Measurements from ENCODE around the gene ERI3. TPM values are rescaled to one million over a fixed set of nuclear protein-coding genes. Genes with fewer than 3 reads are reported as not detected.
"Not testable (repeated sequence)": the region's sequence is repeated elsewhere in the genome, so short reads cannot be mapped to it uniquely, and the experiment has no call there.

The ERI3 gene
- total and polyA plus RNA-seq, 5 donors from 2014 or later, result 27.6 to 39.8 (median 34.6) TPM

- peaks cover 9% of the 10 kb centered on the region for H3K27me3 Mint-ChIP-seq
- Histone ChIP-seq H3K4me3 (ENCODE audit: low read depth, low read length) (peak within 1 kb of the TSS; percentile 95), H3K36me3 (ENCODE audit: control insufficient read depth, insufficient read depth, low read length) (peaks cover 21% of the 10 kb centered on the region), H3K27ac (ENCODE audit: insufficient read depth, low read length, poor library complexity, severe bottlenecking) (peak within 1 kb of the TSS; percentile 75), H3K4me1 (ENCODE audit: control insufficient read depth, insufficient read depth, low read length, poor library complexity, severe bottlenecking) (peaks cover 21% of the 10 kb centered on the region), H3K27me3 (ENCODE audit: control insufficient read depth, insufficient read depth, low read length) (no peaks in the 10 kb centered on the region), H3K9me3 (ENCODE audit: control insufficient read depth in 2 of 2, low read length in 2 of 2) (no peaks in the 10 kb centered on the region)
- peak within 1 kb of the TSS; percentile 91 to 98 (median 96) for H3K4me3 Mint-ChIP-seq
- H3K36me3 Mint-ChIP-seq, result peaks cover 16% of the 10 kb centered on the region
- H3K4me1 Mint-ChIP-seq, result peaks cover 16 to 45% (median 36%) of the 10 kb centered on the region in 4 donors
- peaks cover 0 to 4% (median 0%) of the 10 kb centered on the region in 7 donors for H3K9me3 Mint-ChIP-seq
- peak within 1 kb of the TSS; percentile 90 to 99 (median 95) for H3K27ac Mint-ChIP-seq
- peak; percentile 76 to 85 for ATAC-seq (ENCODE audit: low read depth in 2 of 2)
- DNase-seq, result peak; percentile 73 to 91 (median 84)
These were observed 141.6 kb downstream of the ERI3 start, which contains the start of gene DMAP1 for GRCh38 chr1:44213222-44214112. Gene DMAP1, plus strand, starts transcription at chr1:44213471. Its CDS starts 283 bp downstream, at chr1:44213754.

GRCh38 chr1:44212355-44213221 lies 142.5 kb downstream of the ERI3 start:
- Mint-ChIP-seq H3K9me3 (peaks cover 0 to 4% (median 0%) of the 10 kb centered on the region in 7 donors), H3K4me3 (peak overlapping the region; percentile 91 to 98 (median 96)), H3K27ac (peak overlapping the region; percentile 90 to 99 (median 95)), H3K27me3 (peaks cover 9% of the 10 kb centered on the region), H3K4me1 (peaks cover 15 to 43% (median 34%) of the 10 kb centered on the region in 4 donors), H3K36me3 (peaks cover 15% of the 10 kb centered on the region)
- Histone ChIP-seq H3K4me1 (ENCODE audit: control insufficient read depth, insufficient read depth, low read length, poor library complexity, severe bottlenecking) (peaks cover 21% of the 10 kb centered on the region), H3K27me3 (ENCODE audit: control insufficient read depth, insufficient read depth, low read length) (no peaks in the 10 kb centered on the region), H3K4me3 (ENCODE audit: low read depth, low read length) (peak overlapping the region; percentile 95), H3K36me3 (ENCODE audit: control insufficient read depth, insufficient read depth, low read length) (peaks cover 17% of the 10 kb centered on the region), H3K27ac (ENCODE audit: insufficient read depth, low read length, poor library complexity, severe bottlenecking) (peak overlapping the region; percentile 75), H3K9me3 (ENCODE audit: control insufficient read depth in 2 of 2, low read length in 2 of 2) (no peaks in the 10 kb centered on the region)
- ATAC-seq (ENCODE audit: low read depth in 2 of 2) (peak; percentile 20 to 29), DNase-seq (peak in 1 of 3 donors; percentile 65)

- Mint-ChIP-seq H3K9me3 (peaks cover 0 to 4% (median 0%) of the 10 kb centered on the region in 7 donors), H3K4me3 (peak overlapping the region in 1 of 4 donors; percentile 38), H3K4me1 (peaks cover 6 to 34% (median 23%) of the 10 kb centered on the region in 4 donors), H3K27ac (no peak overlapping the region), H3K27me3 (peaks cover 9% of the 10 kb centered on the region), H3K36me3 (peaks cover 8% of the 10 kb centered on the region)
- DNase-seq (no peak), ATAC-seq (ENCODE audit: low read depth in 2 of 2) (no peak)
- no peaks in the 10 kb centered on the region for H3K27me3 ChIP-seq (ENCODE audit: control insufficient read depth, insufficient read depth, low read length)
- H3K4me1 ChIP-seq (ENCODE audit: control insufficient read depth, insufficient read depth, low read length, poor library complexity, severe bottlenecking), result peaks cover 21% of the 10 kb centered on the region
- no peak overlapping the region for H3K27ac ChIP-seq (ENCODE audit: insufficient read depth, low read length, poor library complexity, severe bottlenecking)
- H3K9me3 ChIP-seq (ENCODE audit: control insufficient read depth in 2 of 2, low read length in 2 of 2), result no peaks in the 10 kb centered on the region
- peaks cover 8% of the 10 kb centered on the region for H3K36me3 ChIP-seq (ENCODE audit: control insufficient read depth, insufficient read depth, low read length)
- no peak overlapping the region for H3K4me3 ChIP-seq (ENCODE audit: low read depth, low read length)
These were observed 144.5 kb downstream of the ERI3 start for GRCh38 chr1:44210595-44210994.

- no peak overlapping the region for H3K27ac ChIP-seq (ENCODE audit: insufficient read depth, low read length, poor library complexity, severe bottlenecking)
- no peaks in the 10 kb centered on the region for H3K36me3 ChIP-seq (ENCODE audit: control insufficient read depth, insufficient read depth, low read length)
- peaks cover 9% of the 10 kb centered on the region for H3K4me1 ChIP-seq (ENCODE audit: control insufficient read depth, insufficient read depth, low read length, poor library complexity, severe bottlenecking)
- H3K4me3 ChIP-seq (ENCODE audit: low read depth, low read length), result no peak overlapping the region
- H3K9me3 ChIP-seq (ENCODE audit: control insufficient read depth in 2 of 2, low read length in 2 of 2), result no peaks in the 10 kb centered on the region
- no peak for ATAC-seq (ENCODE audit: low read depth in 2 of 2)
- H3K27me3 Mint-ChIP-seq, result peaks cover 9% of the 10 kb centered on the region
- no peak for DNase-seq
- H3K27ac Mint-ChIP-seq, result no peak overlapping the region
- no peaks in the 10 kb centered on the region for H3K36me3 Mint-ChIP-seq
- no peak overlapping the region for H3K4me3 Mint-ChIP-seq
- peaks cover 6 to 14% (median 10%) of the 10 kb centered on the region in 4 donors for H3K4me1 Mint-ChIP-seq
- H3K27me3 ChIP-seq (ENCODE audit: control insufficient read depth, insufficient read depth, low read length), result no peaks in the 10 kb centered on the region
- H3K9me3 Mint-ChIP-seq, result peaks cover 0 to 4% (median 0%) of the 10 kb centered on the region in 7 donors
These were observed 146.8 kb downstream of the ERI3 start for GRCh38 chr1:44208226-44208625.

- not testable (repeated sequence) for H3K36me3 Mint-ChIP-seq; H3K27ac ChIP-seq (ENCODE audit: insufficient read depth, low read length, poor library complexity, severe bottlenecking); ATAC-seq (ENCODE audit: low read depth in 2 of 2)
These were observed 148.5 kb downstream of the ERI3 start for GRCh38 chr1:44206545-44206944.

GRCh38 chr1:44200336-44200735 lies 154.7 kb downstream of the ERI3 start:
- DNase-seq (no peak), ATAC-seq (ENCODE audit: low read depth in 2 of 2) (no peak)
- H3K27ac Mint-ChIP-seq, result no peak overlapping the region
- H3K27ac ChIP-seq (ENCODE audit: insufficient read depth, low read length, poor library complexity, severe bottlenecking), result no peak overlapping the region
- H3K27me3 ChIP-seq (ENCODE audit: control insufficient read depth, insufficient read depth, low read length), result no peaks in the 10 kb centered on the region
- no peaks in the 10 kb centered on the region for H3K9me3 ChIP-seq (ENCODE audit: control insufficient read depth in 2 of 2, low read length in 2 of 2)
- H3K27me3 Mint-ChIP-seq, result peaks cover 4% of the 10 kb centered on the region
- H3K4me1 ChIP-seq (ENCODE audit: control insufficient read depth, insufficient read depth, low read length, poor library complexity, severe bottlenecking), result no peaks in the 10 kb centered on the region
- H3K9me3 Mint-ChIP-seq, result no peaks in the 10 kb centered on the region
- H3K4me3 ChIP-seq (ENCODE audit: low read depth, low read length), result no peak overlapping the region
- no peaks in the 10 kb centered on the region for H3K4me1 Mint-ChIP-seq
- H3K4me3 Mint-ChIP-seq, result no peak overlapping the region
- no peaks in the 10 kb centered on the region for H3K36me3 Mint-ChIP-seq
- no peaks in the 10 kb centered on the region for H3K36me3 ChIP-seq (ENCODE audit: control insufficient read depth, insufficient read depth, low read length)

More at GRCh38 chr1:44206545-44206944, 148.5 kb downstream of the ERI3 start:
- H3K9me3 Mint-ChIP-seq; H3K27me3 Mint-ChIP-seq; H3K4me1 Mint-ChIP-seq; H3K27me3 ChIP-seq (ENCODE audit: control insufficient read depth, insufficient read depth, low read length); DNase-seq; H3K36me3 ChIP-seq (ENCODE audit: control insufficient read depth, insufficient read depth, low read length); H3K4me3 Mint-ChIP-seq; H3K4me3 ChIP-seq (ENCODE audit: low read depth, low read length); H3K27ac Mint-ChIP-seq; H3K4me1 ChIP-seq (ENCODE audit: control insufficient read depth, insufficient read depth, low read length, poor library complexity, severe bottlenecking); H3K9me3 ChIP-seq (ENCODE audit: control insufficient read depth in 2 of 2, low read length in 2 of 2): not testable (repeated sequence)

- H3K27ac ChIP-seq (ENCODE audit: insufficient read depth, low read length, poor library complexity, severe bottlenecking), result no peak overlapping the region
- H3K4me1 Mint-ChIP-seq, result no peaks in the 10 kb centered on the region
- peaks cover 3% of the 10 kb centered on the region for H3K27me3 ChIP-seq (ENCODE audit: control insufficient read depth, insufficient read depth, low read length)
- no peak for ATAC-seq (ENCODE audit: low read depth in 2 of 2)
- peaks cover 0 to 10% (median 4%) of the 10 kb centered on the region in 7 donors for H3K9me3 Mint-ChIP-seq
- H3K27me3 Mint-ChIP-seq, result peaks cover 10% of the 10 kb centered on the region
- H3K36me3 ChIP-seq (ENCODE audit: control insufficient read depth, insufficient read depth, low read length), result no peaks in the 10 kb centered on the region
- H3K4me1 ChIP-seq (ENCODE audit: control insufficient read depth, insufficient read depth, low read length, poor library complexity, severe bottlenecking), result no peaks in the 10 kb centered on the region
- DNase-seq, result no peak
- H3K27ac Mint-ChIP-seq, result no peak overlapping the region
- H3K4me3 Mint-ChIP-seq, result no peak overlapping the region
- H3K9me3 ChIP-seq (ENCODE audit: control insufficient read depth in 2 of 2, low read length in 2 of 2), result peaks cover 0 to 6% of the 10 kb centered on the region in 2 experiments
- no peak overlapping the region for H3K4me3 ChIP-seq (ENCODE audit: low read depth, low read length)
- no peaks in the 10 kb centered on the region for H3K36me3 Mint-ChIP-seq
These were observed 180.4 kb downstream of the ERI3 start for GRCh38 chr1:44174630-44175029.
